GM21515 (cell line): Measurements from ENCODE around the gene NACC2.

Experiments
- ATAC-seq: cut with Tn5 transposase; IDR thresholded peaks from one replicate; pipeline ENCODE4 v1.9.1; 2021; ENCODE audit not compliant: unreplicated experiment

Gene NACC2

GRCh38 chr9:135985889-135986288 lies 109.2 kb downstream of the NACC2 start:
- no peak for ATAC-seq

GRCh38 chr9:135985459-135985774 lies 109.7 kb downstream of the NACC2 start:
- no peak for ATAC-seq

- ATAC-seq = no peak
These were observed 110.9 kb downstream of the NACC2 start for GRCh38 chr9:135984072-135984710.

DNA sequence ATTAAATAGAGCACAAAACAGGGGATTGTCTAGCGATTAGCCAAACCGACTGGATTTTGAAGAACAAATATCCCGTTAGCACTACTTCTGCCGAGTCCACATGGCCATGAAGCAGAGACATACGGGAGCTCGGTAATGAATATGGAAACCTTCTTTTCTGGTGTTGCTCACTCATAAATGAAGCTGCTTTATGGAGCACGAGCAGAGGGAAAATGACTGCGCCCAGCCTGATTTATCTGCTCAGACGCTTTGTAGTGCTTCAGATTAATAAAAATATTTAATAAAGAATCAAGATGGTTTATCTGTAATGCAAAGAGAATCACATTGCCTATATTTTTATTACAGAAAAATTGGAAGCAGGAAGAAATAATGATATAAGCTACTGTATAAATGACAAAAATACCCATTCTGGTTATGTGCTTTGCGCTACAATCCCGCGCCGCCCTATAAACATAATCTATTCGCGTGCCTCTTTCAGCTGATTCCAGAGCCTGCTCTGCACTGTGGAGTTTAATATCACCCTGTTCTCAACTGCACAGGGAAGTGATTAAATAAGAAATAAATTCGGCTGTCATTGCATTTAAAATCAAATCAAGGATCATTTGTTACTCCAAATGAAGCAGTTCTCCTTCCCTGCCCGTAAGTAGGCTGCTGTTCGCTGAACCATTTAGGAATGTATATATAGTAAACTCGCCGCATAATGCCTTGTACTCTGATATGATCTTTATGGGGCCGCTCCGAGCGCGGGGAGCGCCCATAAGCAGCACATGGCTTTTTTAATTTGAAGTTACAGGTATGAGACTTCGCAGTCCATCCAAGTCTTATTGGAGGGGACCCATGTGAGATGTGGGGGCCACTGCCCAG lies 111.6 kb downstream of the NACC2 start:
- ATAC-seq = no peak

DNA sequence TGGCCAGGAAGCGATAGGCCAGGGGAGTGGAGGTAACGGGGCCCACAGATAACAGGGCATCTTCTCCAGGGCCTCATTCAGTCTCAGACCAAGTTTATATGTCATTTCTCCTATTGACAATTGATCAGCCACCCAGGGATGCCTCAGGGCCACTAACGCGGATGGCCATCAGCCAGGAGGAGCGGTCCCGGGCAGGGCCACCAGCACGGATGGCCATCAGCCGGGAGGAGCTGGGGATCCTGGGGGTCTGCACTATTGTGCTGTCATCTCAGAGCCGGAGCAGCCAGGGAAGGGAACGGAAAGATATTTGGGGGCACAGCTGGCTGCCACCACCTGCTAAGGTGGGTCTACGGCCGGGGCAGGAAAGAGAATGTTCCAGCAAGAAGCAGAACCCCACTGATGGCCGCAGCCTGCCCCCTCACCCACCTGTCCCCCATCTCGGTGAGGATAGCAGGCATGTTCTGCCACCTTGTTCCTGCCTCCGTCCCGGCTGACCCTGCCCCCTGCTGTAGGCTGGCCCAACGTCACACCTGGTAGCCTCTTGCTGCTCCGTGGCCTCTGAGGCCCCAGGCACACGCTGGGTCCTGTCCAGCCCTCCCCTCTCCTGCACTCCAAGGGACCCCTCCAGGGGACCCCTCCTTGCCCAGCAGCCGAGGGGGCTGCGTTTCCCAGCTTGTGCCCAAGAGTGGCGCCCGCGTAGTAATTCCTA lies 112.4 kb downstream of the NACC2 start:
- no peak for ATAC-seq

DNA sequence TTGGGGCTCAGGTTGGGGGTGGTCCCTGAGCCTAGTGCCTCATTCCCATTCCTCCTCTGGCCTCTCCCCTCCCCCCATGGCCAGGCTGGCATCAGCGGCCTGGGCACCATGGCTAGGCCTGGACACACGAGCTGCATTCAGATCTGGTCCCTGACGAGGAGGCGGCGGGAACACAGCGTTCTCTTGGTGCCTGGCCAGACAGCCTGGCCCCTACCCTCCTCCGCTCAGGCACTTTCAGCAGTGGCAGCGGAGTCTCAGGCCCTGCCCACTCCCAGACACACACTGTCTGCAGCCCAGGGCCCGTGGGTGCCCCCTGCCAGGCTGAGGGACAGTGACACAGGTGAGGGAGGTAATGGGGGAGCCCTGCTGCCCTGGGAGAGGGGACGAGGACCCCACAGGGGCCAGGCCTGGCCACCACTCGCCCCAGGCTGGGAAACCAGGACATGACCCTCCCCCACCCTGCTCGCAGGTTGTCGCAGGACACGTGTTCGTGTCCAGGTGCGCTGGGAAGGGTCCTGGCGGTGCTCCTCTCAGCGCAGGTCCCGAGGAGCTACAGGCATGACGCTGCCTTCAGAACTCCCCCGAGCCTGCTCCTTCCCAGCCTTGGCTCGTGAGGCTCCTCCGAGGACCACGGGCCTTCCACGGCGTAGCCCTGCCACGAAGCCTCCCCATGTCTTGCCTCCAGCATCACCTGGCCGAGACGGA lies 114.0 kb downstream of the NACC2 start:
- ATAC-seq = no peak

GRCh38 chr9:135979547-135980166 lies 115.4 kb downstream of the NACC2 start:
- no peak for ATAC-seq

- ATAC-seq = no peak
These were observed 116.2 kb downstream of the NACC2 start for GRCh38 chr9:135978642-135979546.

DNA sequence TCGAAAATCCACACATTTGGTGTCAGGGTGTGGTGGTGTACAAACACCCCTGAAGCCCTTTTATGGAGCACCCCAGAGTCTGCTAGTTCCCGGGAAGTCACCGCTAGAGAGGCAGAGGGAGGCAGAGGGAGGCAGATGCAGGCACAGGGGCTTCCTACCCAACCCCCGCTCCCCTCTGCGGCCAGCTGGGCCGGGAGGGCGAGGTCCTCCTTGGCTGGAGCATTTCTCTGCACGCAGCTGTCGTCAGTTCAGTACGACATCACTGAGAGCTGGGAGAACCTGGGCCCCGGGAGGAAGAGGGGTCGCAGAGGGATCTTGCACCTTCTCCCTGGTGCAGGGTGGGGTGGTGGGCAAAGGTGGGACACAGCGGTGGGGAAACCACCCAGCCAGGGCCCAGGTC lies 118.1 kb downstream of the NACC2 start:
- ATAC-seq = no peak

- ATAC-seq = no peak
These were observed 118.6 kb downstream of the NACC2 start for GRCh38 chr9:135976531-135976930.

GRCh38 chr9:135975834-135976233 lies 119.3 kb downstream of the NACC2 start:
- ATAC-seq = no peak

DNA sequence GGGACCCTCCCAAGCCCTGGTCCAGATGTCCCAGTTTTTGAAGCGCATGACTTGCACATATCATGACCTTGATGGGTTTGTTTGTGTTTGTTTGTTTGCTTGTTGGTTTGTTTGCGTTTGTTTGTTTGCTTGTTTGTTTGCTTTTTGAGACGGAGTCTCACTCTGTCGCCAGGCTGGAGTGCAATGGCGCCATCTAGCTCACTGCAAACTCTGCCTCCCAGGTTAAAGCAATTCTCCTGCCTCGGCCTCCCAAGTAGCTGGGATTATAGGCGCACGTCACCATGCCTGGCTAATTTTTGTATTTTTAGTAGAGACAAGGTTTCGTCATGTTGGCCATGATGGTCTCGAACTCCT lies 120.9 kb downstream of the NACC2 start:
- no peak for ATAC-seq

- ATAC-seq = no peak
These were observed 121.5 kb downstream of the NACC2 start for GRCh38 chr9:135973277-135974219.

GRCh38 chr9:135971892-135972291 lies 123.2 kb downstream of the NACC2 start:
- no peak for ATAC-seq

- ATAC-seq = no peak
These were observed 123.8 kb downstream of the NACC2 start for GRCh38 chr9:135971111-135971766.

GRCh38 chr9:135970128-135970815 lies 124.8 kb downstream of the NACC2 start:
- no peak for ATAC-seq

DNA sequence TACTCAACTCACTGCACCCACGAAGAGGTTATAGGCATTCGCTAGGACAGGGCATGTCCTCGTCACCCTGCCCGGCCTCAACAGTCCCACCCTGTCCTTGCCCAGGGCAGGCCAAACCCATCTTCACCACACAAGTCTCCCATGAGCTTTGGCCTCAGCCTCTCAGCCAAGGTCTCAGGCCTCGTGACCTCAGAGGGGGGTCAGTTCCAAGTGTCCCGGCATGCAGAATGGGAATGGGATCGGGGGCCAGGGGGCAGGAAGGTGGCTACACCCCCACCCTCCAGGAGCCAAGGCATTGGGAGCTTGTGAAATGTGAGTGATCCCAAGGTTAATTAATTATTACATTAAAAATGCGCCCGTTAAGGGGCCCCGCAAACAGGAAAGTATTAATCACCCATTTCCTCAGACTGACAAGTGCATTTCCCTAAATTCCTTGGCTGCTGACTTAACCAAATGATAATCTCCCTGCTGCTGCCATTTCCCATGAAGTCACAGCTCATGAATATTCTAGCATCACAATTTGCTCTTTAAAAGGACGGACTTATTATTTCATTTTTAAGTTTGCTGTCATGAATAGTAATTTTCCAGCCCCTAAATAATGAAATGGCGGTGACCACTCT lies 125.9 kb downstream of the NACC2 start:
- ATAC-seq = no peak
